ENCODE data around the gene ADORA1. TPM values are rescaled to one million over a fixed set of nuclear protein-coding genes. Genes with fewer than 3 reads are reported as not detected.
A peak's percentile ranks its signal among the peaks of the same experiment; 100 is the strongest.

Gene ADORA1
- total and polyA plus RNA-seq, 2 of the 13 experiments (the other 11 are each of a cell fraction or from before 2014, with no cell fraction given), result 0.11 TPM; not detected in 1

- in situ Hi-C loops (cut with HindIII; ENCODE audit: extremely low pct_ligation_motif_present, low pct_unique_long_range_greater_than_20kb) (loop anchor here (5.0 kb wide), 1 partner anchor 55 kb away; no protein-coding TSS in a partner anchor), intact Hi-C loops (cut with micrococcal nuclease; ENCODE audit: unreplicated experiment) (loop anchor here (1.0 kb wide), 1 partner anchor 133 kb away; no protein-coding TSS in a partner anchor)
- Histone ChIP-seq H4K20me1 (ENCODE audit: insufficient read depth, low read length) (0 out of 2 replicates have a peak, but pooled peaks cover 4% of the 10 kb centered on the region), H3K4me2 (ENCODE audit: low read depth, low read length) (no peak overlapping the region), H3K36me3 (replicated peaks in 1 of 2; ENCODE audit: control insufficient read depth in 1 of 2, insufficient read depth in 2 of 2, low read length in 2 of 2) (no peaks in the 10 kb centered on the region), H3K27ac (ENCODE audit: extremely low read length, insufficient read depth, low read length) (no peak overlapping the region), H2AFZ (ENCODE audit: low read length) (no peak overlapping the region), H3K9ac (ENCODE audit: insufficient read depth, low read depth, low read length) (no peak overlapping the region), H3K79me2 (ENCODE audit: insufficient read depth, low read length) (no peaks in the 10 kb centered on the region), H3K4me3 (replicated peaks in 1 of 3; ENCODE audit: insufficient read depth in 1 of 3, low read depth in 2 of 3, low read length in 3 of 3) (no peak overlapping the region), H3K27me3 (ENCODE audit: control insufficient read depth in 1 of 2, insufficient read depth in 2 of 2, low read length in 2 of 2) (peaks cover 2 to 13% of the 10 kb centered on the region in 2 experiments; a peak in 3 of 5 replicates), H3K4me1 (ENCODE audit: insufficient read depth, low read length) (peaks cover 5% of the 10 kb centered on the region), H3K9me3 (ENCODE audit: low read length) (no peaks in the 10 kb centered on the region)
- 19% methylated on average over 5 of the region's 8 CpGs for WGBS (ENCODE audit: low lambda C conversion rate)
- ATAC-seq (peak; percentile 85), FAIRE-seq (no peak), DNase-seq (ENCODE audit: low spot score) (peak; percentile 37)
- POLR2A ChIA-PET, result no interaction called here
- BruUV-seq (replicated peaks), result no TSS peak
- CTCF ChIA-PET (ENCODE audit: low intra/inter-chr PET ratio, low total read pairs), result interaction anchor here (1.5 kb wide), 1 partner anchor 133 kb away, joined by 5 read pairs; no protein-coding TSS in a partner anchor
- TF ChIP-seq SMC3 (IDR thresholded peaks at IDR 0.05; ENCODE audit: low read length), result peak; percentile 63
- TF ChIP-seq ZMYM2 (CRISPR knock-in tag; IDR thresholded peaks at IDR 0.05), result no peak
- TF ChIP-seq ZNF136 (CRISPR knock-in tag; IDR thresholded peaks at IDR 0.05; ENCODE audit: low read depth), result no peak
- TF ChIP-seq SIN3B (IDR thresholded peaks at IDR 0.05; ENCODE audit: low read length), result no peak
- TF ChIP-seq HOXA5 (CRISPR knock-in tag; IDR thresholded peaks at IDR 0.05), result no peak
- peak; percentile 63 for TF ChIP-seq XRCC5 (optimal IDR thresholded peaks at IDR 0.05; ENCODE audit: low read length)
- no peak for TF ChIP-seq POLR2AphosphoS5 (IDR thresholded peaks at IDR 0.05; ENCODE audit: low read depth, low read length)
- no peak for TF ChIP-seq JUND (CRISPR knock-in tag; IDR thresholded peaks at IDR 0.05)
- no peak for TF ChIP-seq PHF20 (CRISPR knock-in tag; IDR thresholded peaks at IDR 0.05)
- no peak for TF ChIP-seq FOXA1 (IDR thresholded peaks at IDR 0.05)
- TF ChIP-seq FOXA1 (CRISPR knock-in tag; IDR thresholded peaks at IDR 0.05), result no peak
- no peak for TF ChIP-seq KDM6A (CRISPR knock-in tag; IDR thresholded peaks at IDR 0.05; ENCODE audit: low read depth)
- no peak for TF ChIP-seq ZFP62 (CRISPR knock-in tag; IDR thresholded peaks at IDR 0.05)
- TF ChIP-seq ZNF10 (CRISPR knock-in tag; IDR thresholded peaks at IDR 0.05; ENCODE audit: borderline replicate concordance, low read depth), result no peak
- TF ChIP-seq STAG1 (CRISPR knock-in tag; IDR thresholded peaks at IDR 0.05), result peak; percentile 56
- TF ChIP-seq, protein P1, sequence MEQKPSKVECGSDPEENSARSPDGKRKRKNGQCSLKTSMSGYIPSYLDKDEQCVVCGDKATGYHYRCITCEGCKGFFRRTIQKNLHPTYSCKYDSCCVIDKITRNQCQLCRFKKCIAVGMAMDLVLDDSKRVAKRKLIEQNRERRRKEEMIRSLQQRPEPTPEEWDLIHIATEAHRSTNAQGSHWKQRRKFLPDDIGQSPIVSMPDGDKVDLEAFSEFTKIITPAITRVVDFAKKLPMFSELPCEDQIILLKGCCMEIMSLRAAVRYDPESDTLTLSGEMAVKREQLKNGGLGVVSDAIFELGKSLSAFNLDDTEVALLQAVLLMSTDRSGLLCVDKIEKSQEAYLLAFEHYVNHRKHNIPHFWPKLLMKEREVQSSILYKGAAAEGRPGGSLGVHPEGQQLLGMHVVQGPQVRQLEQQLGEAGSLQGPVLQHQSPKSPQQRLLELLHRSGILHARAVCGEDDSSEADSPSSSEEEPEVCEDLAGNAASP (CRISPR knock-in tag; IDR thresholded peaks at IDR 0.05; ENCODE audit: borderline replicate concordance), result no peak
- TF ChIP-seq ZNF607 (CRISPR knock-in tag; IDR thresholded peaks at IDR 0.05; ENCODE audit: borderline replicate concordance), result no peak
- no peak for TF ChIP-seq ZNF484 (CRISPR knock-in tag; IDR thresholded peaks at IDR 0.05; ENCODE audit: borderline replicate concordance, low read depth)
- TF ChIP-seq HNRNPH1 (optimal IDR thresholded peaks at IDR 0.05; ENCODE audit: low read depth, low read length), result no peak
- no peak for TF ChIP-seq ZNF496 (CRISPR knock-in tag; IDR thresholded peaks at IDR 0.05; ENCODE audit: insufficient replicate concordance)
- peak; percentile 51; the same call in 1 of the 2 replicates for TF ChIP-seq RAD21 (CRISPR knock-in tag; IDR thresholded peaks at IDR 0.05)
- no peak for TF ChIP-seq ZSCAN9 (CRISPR knock-in tag; IDR thresholded peaks at IDR 0.05; ENCODE audit: borderline replicate concordance)
- TF ChIP-seq, protein P2, sequence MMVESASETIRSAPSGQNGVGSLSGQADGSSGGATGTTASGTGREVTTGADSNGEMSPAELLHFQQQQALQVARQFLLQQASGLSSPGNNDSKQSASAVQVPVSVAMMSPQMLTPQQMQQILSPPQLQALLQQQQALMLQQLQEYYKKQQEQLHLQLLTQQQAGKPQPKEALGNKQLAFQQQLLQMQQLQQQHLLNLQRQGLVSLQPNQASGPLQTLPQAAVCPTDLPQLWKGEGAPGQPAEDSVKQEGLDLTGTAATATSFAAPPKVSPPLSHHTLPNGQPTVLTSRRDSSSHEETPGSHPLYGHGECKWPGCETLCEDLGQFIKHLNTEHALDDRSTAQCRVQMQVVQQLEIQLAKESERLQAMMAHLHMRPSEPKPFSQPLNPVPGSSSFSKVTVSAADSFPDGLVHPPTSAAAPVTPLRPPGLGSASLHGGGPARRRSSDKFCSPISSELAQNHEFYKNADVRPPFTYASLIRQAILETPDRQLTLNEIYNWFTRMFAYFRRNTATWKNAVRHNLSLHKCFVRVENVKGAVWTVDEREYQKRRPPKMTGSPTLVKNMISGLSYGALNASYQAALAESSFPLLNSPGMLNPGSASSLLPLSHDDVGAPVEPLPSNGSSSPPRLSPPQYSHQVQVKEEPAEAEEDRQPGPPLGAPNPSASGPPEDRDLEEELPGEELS (CRISPR knock-in tag; IDR thresholded peaks at IDR 0.05), result no peak
- no peak for TF ChIP-seq TARDBP (CRISPR knock-in tag; IDR thresholded peaks at IDR 0.05)
Measured at GRCh38 chr1:203172184-203173010, 44.9 kb downstream of the ADORA1 start.

Data from HepG2 (cell line).